Right lobe of liver (tissue), 4 donors: ENCODE results near the gene TECPR1.

Source experiments
- POLR2A ChIP-seq: fragments of 450-650 bp; IDR thresholded peaks from one replicate; pipeline ENCODE4 v1.6.1; 2017; ENCODE audit warnings: antibody characterized with exemption, mild to moderate bottlenecking
- TF ChIP-seq, protein P1 (sequence below), 4 donors: fragments of 200-600 bp in 3 of 4; fragments of 450-650 bp in 1 of 4; IDR thresholded peaks; one replicate each; pipeline versions ENCODE4 v1.5.1 to v1.8.0; 2016 to 2022; ENCODE audit warnings: antibody characterized with exemption in 4 of 4, mild to moderate bottlenecking in 2 of 4
- donor health status: DM: no; HTN: no; CAD: no.
- donor health status: DM: no; HTN: no; CAD: no.
- donor health status: DM: no; HTN: yes; CAD: no.

- TF ChIP-seq, protein P1, sequence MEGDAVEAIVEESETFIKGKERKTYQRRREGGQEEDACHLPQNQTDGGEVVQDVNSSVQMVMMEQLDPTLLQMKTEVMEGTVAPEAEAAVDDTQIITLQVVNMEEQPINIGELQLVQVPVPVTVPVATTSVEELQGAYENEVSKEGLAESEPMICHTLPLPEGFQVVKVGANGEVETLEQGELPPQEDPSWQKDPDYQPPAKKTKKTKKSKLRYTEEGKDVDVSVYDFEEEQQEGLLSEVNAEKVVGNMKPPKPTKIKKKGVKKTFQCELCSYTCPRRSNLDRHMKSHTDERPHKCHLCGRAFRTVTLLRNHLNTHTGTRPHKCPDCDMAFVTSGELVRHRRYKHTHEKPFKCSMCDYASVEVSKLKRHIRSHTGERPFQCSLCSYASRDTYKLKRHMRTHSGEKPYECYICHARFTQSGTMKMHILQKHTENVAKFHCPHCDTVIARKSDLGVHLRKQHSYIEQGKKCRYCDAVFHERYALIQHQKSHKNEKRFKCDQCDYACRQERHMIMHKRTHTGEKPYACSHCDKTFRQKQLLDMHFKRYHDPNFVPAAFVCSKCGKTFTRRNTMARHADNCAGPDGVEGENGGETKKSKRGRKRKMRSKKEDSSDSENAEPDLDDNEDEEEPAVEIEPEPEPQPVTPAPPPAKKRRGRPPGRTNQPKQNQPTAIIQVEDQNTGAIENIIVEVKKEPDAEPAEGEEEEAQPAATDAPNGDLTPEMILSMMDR (IDR thresholded peaks at IDR 0.05): no peak
- no peak for TF ChIP-seq POLR2A
Measured at GRCh38 chr7:98278408-98278807, 26.4 kb upstream of the TECPR1 start.
